EH (cell line): Measurements from ENCODE around the gene CCDC87.
"Not testable (repeated sequence)": the region's sequence is repeated elsewhere in the genome, so short reads cannot be mapped to it uniquely, and the experiment has no call there.

ENCODE experiments used
- DNase-seq: peaks from one replicate; pipeline ENCODE4 v3.0.0-alpha.2; 2015; ENCODE audit warnings: low read depth

Gene CCDC87

DNA sequence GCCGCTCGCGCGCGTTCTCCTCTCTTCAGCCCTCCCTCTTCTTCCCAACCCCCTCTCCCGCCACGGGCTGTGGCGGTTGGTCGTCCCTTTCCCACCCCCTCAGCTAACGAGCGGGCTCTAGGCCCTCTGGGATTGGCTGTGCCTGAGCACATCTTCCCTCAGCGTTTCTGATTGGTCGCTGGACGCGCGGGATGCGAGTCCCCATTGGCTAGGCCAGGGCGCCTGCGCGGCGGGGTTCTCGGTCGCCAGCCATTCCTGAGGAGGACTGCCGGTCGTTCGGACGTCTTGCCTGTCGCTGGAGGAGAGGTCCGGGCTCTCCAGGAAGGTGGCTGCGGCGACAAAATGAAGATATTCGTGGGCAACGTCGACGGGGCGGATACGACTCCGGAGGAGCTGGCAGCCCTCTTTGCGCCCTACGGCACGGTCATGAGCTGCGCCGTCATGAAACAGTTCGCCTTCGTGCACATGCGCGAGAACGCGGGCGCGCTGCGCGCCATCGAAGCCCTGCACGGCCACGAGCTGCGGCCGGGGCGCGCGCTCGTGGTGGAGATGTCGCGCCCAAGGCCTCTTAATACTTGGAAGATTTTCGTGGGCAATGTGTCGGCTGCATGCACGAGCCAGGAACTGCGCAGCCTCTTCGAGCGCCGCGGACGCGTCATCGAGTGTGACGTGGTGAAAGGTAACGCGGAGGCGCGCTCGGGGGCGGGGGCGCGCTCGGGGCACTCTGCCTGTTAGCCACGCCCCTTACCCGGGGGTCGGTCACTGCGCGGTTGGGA is 23.7 kb upstream of the CCDC87 start, which contains the start of gene RBM14:
RBM14 (plus strand) TSS at position 252 of the 776 bp plus-strand sequence; CDS start at position 343, 91 bp downstream.
- peak; percentile 100 for DNase-seq

DNA sequence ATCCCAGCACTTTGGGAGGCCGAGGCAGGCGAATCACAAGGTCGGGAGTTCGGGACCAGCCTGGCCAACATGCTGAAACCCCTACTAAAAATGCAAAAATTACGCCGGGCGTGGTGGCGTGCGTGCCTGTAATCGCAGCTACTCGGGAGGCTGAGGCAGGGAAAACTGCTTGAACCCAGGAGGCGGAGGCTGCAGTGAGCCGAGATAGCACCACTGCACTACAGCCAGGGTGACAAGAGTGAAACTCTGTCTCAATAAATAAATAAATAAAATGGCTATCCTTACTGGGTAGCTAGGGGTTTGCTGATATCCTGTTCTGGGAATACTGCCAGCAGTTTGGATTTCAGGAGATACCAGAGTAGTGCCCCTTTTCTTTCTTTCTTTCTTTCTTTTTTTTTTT is 21.2 kb upstream of the CCDC87 start:
- no peak for DNase-seq

DNA sequence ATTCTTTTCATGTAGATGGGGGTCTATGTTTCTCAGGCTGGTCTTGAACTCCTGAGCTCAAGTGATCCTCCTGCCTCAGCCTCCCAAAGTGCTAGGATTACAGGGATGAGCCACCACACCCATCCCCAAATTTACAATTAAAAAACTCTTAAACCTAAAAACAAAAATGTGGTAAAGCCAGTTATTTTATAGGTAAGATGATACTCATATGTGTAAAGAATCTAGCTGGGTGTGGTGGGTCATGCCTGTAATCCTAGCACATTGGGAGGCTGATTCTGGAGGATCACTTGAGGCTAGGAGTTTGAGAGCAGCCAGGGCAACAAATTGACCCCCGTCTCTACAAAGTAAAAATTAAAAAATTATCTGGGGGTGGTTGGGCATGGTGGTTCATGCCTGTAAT is 19.6 kb upstream of the CCDC87 start:
- DNase-seq = no peak

DNA sequence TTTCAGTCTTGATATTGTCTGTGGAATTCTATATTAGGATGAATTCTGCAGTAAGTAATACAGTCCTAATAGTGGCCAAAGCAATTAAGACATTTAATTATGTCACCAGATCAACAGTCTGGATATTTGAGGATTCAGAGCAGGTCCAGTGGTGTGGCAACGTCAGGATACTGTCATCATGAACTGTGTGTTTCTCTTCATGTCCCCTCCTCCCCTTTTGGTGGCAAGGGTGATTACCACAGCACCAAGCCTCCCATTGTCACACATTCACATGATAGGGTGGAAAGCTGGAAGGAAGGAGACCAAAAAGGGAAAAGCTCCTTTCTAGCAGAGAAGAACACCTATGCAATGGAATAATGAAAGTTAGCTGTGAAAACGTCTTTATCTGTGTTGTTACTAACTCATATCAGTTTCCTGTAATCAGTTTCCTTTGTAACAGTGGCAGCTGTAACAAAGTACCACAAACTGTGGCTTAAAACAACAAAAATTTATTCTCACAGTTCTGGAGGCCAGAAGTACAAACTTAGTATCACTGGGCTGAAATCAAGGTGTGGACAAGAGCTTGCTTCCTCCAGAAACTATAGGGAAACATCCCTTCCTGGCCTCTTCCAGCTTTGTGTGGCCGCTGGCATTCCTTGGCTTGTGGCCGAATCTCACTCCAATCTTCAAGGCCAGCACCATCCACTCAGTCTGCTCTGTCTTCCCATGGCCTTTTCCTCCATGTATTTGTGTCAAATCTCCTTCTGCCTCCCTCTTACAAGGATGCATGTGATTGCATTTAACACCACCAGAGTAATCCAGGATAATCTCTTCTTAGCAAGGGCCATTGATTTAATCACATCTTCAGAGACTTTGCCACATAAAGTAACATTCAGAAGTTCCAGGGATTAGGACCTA is 17.1 kb upstream of the CCDC87 start:
- DNase-seq = no peak

DNA sequence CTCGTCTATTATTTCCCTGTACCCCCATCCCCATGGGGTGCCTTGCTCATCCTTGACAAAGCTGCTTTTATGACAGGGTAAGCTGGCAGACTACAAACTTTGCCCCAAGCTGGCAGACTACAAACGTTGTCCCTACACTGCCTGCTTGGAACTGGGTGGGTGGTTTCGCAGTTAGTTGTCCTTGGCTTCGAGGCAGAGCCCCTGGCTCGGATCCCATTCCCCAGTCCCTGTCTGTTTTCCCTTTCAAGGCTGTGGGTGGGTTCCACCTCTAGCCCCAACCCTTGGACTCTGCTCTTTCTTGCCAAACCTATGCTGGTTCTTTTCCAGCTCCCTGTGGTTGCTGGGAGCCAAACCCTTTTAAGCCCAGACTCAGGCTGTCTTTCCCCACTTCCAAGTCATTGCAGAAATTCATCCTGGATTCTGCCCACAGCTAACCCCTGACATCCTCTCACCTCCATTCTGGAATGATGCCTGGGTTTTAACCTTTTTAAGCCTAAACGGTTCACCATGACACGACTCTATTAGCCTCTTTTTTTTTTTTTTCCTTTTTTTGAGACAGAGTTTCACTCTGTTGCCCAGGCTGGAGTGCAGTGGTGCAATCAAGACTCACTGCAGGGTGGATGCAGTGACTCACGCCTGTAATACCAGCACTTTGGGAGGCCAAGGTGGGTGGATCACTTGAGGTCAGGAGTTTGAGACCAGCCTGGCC is 14.4 kb upstream of the CCDC87 start:
- peak; percentile 45 for DNase-seq

DNA sequence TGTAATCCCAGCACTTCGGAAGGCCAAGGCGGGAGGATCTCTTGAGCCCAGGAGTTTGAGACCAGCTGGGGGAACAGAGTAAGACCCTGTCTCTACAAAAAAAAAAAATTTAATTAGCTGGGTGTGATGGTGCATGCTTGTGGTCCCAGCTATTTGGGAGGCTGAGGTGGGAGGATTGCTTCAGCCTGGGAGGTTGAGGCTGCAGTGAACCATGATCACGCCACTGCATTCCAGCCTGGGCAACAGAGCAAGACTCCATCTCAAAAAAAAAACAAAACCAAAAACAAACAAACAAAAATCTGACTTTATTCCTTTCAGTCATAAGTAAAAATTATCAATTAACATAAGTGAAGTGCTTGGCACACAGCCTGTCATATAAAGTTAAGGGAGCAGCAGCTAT is 13.7 kb upstream of the CCDC87 start:
- DNase-seq = not testable (repeated sequence)

DNA sequence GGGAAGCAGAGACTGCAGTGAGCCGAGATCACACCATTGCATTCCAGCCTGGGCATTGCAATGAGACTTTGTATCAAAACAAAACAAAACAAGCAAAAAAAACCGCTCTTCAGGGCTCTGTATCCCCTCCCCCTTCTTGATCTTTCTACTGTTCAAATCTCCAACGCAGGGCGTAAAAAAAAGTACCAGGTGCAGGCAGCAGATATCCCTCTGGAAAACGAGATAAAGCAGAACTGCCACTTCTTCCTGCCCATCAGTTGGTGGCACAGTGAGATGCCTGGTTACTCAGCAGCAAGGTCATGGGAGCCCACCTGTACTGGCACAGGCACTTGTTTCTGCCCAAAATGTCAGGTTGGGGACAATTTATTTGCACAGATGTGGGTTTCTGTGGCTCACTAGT is 11.3 kb upstream of the CCDC87 start:
- DNase-seq = no peak

DNA sequence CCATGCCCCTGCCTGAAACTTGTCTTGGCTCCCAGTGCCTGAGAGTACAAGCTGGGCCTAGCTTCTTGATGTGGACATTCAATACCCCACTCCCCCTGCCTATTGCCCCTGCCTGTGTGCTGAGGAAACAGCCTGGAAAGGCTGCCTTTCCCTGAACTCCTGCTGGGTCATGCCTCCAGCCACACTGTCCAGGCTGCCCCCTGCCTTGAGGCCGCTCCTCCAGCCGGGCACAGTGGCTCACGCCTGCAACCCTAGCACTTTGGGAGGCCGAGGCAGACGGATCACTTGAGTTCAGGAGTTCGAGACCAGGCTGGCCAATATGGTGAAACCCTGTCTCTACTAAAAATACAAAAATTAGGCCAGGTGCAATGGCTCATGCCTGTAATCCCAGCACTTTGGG is 10.2 kb upstream of the CCDC87 start:
- DNase-seq = no peak

DNA sequence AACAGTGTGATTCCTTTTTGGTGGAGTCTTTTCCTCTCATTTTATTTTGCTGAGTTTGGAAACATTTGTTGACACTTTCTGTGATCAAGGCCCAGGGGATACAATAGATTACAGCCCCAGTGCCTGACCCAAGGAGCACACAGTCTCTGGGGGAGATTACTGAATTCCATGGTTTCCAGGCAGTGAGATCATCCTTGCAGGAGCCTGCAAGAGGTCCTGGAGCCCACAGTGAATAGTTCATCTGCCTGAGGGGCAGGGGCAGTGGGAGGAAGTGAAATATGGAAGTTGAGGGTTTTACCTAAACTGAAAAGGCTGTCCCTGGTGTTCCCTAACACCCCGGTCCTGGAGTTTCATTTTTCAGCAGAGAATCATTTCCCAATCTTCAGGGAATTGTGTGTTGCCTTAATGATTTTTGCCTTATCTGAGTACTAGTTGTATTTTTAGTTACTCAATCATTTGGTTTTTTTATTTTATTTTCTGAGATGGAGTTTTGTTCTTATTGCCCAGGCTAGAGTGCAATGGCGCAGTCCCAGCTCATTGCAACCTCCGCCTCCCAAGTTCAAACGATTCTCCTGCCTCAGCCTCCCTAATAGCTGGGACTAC is 7.9 kb upstream of the CCDC87 start:
- DNase-seq = peak; percentile 15

DNA sequence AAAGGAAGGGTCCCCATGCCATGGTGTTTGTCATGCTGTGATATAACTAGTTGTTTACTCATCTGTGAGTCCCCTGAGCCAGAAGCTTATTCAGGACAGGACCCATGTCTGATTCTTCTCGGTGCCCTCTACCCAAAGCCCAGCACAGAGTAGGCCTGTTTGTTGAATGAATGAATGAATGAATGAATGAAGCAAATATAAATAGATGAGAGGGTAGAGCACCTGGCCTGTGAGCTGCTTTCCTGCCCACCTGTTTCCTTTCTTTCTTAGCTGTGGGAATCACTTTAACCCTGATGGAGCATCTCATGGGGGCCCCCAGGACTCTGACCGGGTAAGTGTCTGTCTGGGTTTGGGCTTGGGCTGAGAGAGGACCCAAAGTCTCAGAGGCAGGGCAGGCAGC is 7.4 kb upstream of the CCDC87 start:
- no peak for DNase-seq

DNA sequence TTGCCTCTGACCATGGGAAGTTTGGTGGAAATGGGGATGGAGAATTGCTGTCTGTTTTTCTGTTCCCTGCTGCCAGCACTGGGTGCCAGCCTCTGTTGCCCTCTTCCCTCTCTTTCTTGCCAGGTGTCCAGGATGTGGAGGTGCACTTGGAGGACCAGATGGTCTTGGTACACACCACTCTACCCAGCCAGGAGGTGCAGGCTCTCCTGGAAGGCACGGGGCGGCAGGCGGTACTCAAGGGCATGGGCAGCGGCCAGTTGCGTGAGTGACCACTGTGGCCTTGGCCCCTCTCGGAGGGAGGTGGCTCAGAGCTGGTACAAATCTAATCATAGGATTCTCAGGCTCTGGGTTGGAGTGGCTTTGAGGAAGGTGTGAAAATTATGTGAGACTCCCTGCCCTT is 6.1 kb upstream of the CCDC87 start:
- no peak for DNase-seq

DNA sequence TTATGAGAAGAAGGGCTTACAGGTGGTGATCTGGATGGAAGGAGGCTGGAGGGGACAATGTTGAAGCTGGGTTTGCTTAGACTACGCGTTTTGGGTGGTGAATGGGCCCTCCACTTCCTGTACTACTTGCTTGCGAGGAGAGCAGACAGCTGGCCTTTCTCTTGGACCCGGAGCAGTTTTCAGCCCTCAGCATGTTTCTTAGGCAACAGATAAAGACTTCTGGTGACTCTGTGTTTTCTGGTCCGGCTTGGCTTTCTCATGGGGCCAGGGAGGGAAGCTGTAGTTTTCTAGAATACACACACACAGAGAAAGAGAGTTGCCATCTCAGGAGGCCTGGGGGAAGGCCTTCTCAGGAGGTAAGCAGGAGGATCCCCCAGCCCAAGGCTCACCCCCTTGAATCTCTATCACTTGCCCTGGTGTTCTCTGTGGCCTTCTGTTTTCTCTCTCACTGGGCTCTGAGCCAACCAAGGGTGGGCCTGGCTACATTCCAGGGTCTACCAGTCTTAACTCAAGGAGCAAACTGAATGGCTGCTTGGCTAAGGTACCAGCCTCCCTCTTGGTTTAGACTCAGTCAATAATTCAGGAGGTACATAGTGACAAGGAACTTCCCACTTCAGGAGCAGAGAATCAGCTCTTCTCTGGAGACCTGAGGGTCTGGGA is 2.5 kb upstream of the CCDC87 start:
- no peak for DNase-seq

DNA sequence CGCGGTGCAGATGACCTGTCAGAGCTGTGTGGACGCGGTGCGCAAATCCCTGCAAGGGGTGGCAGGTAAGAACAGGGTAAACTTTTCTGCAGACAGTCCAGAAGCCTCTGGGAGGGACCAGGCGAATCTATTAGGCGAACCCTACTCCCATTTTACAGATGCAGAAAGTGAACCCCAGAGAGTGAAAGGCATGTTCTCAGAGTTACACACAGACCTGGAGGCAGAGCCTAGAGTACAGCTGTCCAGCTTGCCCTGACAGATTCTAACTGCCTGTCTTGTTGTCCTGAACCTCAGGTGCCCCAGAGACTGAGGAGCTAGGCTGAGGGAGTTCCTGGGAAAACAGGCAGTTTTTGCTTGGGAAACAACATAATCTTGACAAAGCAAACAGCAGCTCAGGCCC is 787 bp upstream of the CCDC87 start:
- no peak for DNase-seq

DNA sequence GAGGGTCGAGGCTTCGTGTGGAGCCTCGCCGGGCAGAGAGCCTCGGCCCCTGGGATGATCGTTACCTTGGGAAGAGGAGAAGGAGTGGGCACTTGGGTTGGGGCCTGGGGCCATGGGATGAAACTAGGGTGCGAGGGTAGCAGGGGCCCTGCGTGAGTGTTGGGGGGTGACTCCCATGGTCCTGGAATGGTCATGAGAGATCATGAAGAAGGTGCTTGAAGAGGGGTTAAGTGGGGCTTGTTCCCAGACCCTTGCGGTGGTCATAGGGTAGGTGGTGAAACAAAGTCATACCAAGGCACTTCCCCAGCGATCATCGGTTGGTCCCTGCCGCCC is 406 bp upstream of the CCDC87 start:
- DNase-seq = no peak

DNA sequence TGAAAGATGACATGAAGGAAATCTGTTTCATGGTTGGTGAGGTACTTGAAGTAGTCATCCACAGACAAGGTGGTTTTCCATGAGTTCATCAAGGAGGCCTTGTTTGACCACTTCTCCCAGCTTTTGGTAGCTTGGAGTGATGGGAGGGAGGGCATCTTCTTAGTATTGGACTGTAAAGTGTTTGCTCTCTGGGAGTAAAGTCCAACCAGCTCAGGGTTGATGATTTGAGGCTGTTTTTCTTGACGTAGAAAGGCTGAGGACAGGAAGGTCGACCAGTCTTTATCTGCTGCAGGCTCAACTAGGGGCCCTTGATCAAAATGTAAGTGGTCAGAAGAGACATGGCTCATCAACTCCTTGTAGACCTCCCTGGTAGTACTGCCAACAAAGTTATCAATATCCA is 1.7 kb downstream of the CCDC87 start:
- DNase-seq = no peak

DNA sequence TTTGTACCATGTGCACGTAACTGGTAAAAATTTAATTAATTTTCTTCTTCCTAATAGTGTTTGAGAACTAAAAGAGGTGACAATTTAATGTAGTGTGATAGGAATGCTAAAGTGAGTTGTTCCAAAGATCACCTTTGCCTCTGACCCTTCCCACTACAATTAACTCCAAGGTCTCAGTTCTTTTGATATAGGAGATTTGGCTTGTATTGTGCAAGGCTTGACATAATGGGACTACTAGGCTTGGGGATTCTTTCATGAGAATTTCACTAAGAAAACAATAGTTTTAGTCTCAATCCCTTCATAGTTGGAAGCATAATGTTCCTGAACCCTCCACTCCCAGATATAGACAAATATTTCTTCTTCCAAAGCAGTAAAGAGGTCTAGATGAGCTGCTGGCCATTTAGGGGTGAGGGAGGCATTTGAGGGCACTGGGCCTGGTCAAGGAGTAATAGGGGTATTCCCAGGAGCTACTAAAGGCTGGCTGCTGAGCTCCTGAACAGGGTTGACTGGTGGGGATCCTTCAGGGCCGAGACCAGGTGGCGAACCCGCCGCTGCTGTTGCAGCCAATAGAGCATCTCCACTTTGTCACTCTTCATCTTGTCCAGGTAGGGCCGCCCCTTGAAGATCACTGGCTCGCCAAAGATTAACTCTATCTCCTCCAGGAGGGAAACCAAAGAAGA is 2.7 kb downstream of the CCDC87 start:
- no peak for DNase-seq

DNA sequence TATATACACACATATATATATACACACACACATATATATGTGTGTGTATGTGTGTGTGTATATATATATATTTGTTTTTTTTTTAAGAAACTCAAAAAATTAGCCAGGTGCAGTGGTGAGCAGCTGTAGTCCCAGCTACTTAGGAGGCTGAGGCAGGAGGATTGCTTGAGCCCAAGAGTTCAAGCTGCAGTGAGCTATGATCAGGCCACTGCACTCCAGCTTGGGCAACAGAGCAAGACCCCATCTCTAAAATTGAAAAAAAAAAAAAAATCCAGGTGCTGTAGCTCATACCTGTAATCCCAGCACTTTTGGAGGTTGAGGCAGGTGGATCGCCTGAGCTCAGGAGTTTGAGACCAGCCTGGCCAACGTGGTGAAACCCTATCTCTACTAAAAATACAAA is 3.5 kb downstream of the CCDC87 start:
- not testable (repeated sequence) for DNase-seq

DNA sequence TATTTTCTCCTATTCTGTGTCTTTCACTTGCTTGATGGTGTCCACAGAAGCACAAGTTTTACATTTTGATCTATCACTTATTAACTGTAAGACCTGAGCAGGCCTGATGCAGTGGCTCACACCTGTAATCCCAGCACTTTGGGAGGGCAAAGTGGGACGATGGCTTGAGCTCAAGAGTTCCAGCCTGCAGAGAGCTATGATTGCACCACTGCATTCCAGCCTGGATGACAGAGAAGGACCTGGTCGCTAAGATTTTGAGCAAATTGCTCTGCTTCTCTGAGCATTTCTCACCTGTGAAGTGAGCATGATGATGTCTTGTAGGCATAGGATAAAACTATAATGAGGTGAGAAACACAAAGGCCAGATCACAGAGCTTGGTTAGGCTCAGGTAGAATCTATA is 6.7 kb downstream of the CCDC87 start:
- DNase-seq = no peak

DNA sequence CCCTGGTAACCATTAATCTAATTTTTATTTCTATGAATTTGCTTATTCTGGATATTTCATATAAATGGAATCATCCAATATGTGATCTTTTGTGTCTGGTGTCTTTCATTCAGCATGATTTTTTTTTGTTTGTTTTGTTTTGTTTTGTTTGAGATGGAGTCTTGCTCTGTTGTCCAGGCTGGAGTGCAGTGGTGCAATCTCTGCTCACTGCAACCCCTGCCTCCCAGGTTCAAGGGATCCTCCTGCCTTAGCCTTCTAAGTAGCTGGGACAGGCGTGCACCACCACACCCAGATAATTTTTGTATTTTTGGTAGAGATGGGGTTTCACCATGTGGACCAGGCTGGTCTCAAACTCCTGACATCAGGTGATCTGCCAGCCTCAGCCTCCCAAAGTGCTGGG is 7.4 kb downstream of the CCDC87 start:
- not testable (repeated sequence) for DNase-seq

DNA sequence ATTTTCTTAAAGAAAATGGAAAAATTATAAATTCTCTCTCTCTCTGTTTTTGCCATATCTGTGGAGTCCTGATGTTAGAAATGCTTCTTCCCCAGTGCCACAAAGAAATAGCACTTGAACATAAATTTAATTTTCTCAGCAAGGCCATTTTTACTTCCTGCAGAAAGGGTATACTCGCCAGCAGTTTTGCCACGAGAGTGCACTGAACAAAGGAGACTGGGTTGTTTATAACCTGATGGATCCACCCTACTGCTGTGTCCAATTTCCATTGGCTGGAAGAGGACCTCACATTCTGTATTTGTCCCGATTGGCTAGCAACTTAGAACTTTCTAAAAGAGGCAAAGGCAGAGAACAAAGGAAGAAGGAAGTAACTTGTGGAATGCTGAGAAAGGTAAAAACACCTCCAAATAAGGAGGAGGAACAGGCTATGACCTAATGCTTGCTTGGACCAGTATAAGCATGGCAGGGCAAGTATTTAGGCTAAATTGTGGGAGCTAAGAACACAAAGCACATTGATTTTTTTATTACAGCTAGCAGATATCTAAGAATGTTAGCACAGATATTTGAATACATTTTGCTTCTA is 10.2 kb downstream of the CCDC87 start:
- not testable (repeated sequence) for DNase-seq

DNA sequence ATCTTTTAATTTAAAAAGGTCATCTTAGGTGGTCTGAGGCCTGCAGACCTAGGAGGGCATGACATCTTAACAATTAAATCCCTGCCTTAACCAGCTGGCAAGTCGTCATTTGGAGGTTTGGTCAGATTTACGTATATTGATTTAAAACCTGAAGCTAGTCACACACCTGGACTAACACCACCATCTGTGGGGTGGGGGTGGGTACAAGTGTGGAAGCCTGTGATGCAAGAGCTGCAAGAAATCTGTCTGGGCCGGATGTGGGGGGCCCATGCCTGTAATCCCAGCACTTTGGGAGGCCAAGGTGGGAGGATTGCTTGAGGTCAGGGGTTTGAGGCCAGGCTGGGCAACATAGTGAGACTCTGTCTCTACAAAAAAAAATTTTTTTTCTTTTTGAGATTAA is 11.6 kb downstream of the CCDC87 start:
- DNase-seq = no peak
